SK-N-SH (cell line): ENCODE data around the gene MAPK6.
"Not testable (repeated sequence)": the region's sequence is repeated elsewhere in the genome, so short reads cannot be mapped to it uniquely, and the experiment has no call there.

ENCODE experiments used
- CHD2 ChIP-seq: fragments of 150-350 bp; IDR thresholded peaks from 2 replicates; pipeline ENCODE4 v1.6.1; 2018; ENCODE audit warnings: low read length; ENCODE audit not compliant: partially characterized antibody
- EZH2phosphoT487 ChIP-seq: fragments of 200-600 bp; sonication (generic); IDR thresholded peaks from 2 replicates; pipeline ENCODE4 v1.6.1; 2017; ENCODE audit warnings: low read depth, mixed run types, mild to moderate bottlenecking, antibody characterized with exemption, moderate library complexity, borderline replicate concordance
- JUND ChIP-seq: IDR thresholded peaks from 2 replicates; pipeline ENCODE4 v1.4.0; 2012
- RAD21 ChIP-seq: IDR thresholded peaks from 2 replicates; pipeline ENCODE4 v1.6.1; 2012; ENCODE audit warnings: mild to moderate bottlenecking, low read length
- RCOR1 ChIP-seq: fragments of 150-350 bp; IDR thresholded peaks from 2 replicates; pipeline ENCODE4 v1.6.1; 2017; ENCODE audit warnings: antibody characterized with exemption, low read length
- SIN3A ChIP-seq: IDR thresholded peaks from 2 replicates; pipeline ENCODE4 v1.6.1; 2012; ENCODE audit warnings: low read depth, mild to moderate bottlenecking, low read length, moderate library complexity, borderline replicate concordance
- TF ChIP-seq, protein P1 (sequence below): fragments of 150-350 bp; IDR thresholded peaks from 2 replicates; pipeline ENCODE4 v1.6.1; 2017; ENCODE audit warnings: antibody characterized with exemption, low read length, low read depth, borderline replicate concordance
- TF ChIP-seq, protein P2 (sequence below): fragments of 200-600 bp; sonication (generic); IDR thresholded peaks from 2 replicates; pipeline ENCODE4 v1.6.1; 2017; ENCODE audit warnings: antibody characterized with exemption, mild to moderate bottlenecking, moderate library complexity
- TF ChIP-seq, protein P3 (sequence below): IDR thresholded peaks from 2 replicates; pipeline ENCODE4 v1.6.1; 2012; ENCODE audit warnings: mild to moderate bottlenecking, low read depth, low read length, moderate library complexity
- TF ChIP-seq, protein P4 (sequence below): IDR thresholded peaks from 2 replicates; pipeline ENCODE4 v1.4.0; 2012; ENCODE audit warnings: low read depth, borderline replicate concordance
- TF ChIP-seq, protein P5 (sequence below): IDR thresholded peaks from 2 replicates; pipeline ENCODE4 v1.4.0; 2012; ENCODE audit warnings: low read depth, borderline replicate concordance

DNA sequence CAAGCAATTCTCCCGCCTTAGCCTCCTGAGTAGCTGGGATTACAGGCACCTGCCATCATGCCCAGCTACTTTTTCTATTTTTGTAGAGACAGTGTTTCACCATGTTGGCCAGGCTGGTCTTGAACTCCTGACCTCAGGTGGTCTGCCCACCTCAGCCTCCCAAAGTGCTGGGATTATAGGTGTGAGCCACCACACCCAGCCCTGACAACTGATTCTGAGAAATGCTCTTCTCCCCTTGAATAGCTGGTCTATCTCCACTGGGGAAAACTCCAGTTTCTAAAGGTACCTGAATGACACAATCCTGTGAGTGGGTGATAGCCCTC is 64.0 kb downstream of the MAPK6 start:
- TF ChIP-seq, protein P1, sequence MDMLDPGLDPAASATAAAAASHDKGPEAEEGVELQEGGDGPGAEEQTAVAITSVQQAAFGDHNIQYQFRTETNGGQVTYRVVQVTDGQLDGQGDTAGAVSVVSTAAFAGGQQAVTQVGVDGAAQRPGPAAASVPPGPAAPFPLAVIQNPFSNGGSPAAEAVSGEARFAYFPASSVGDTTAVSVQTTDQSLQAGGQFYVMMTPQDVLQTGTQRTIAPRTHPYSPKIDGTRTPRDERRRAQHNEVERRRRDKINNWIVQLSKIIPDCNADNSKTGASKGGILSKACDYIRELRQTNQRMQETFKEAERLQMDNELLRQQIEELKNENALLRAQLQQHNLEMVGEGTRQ: not testable (repeated sequence)
- not testable (repeated sequence) for TF ChIP-seq CHD2, JUND, RAD21, EZH2phosphoT487, SIN3A, RCOR1
- TF ChIP-seq, protein P2, sequence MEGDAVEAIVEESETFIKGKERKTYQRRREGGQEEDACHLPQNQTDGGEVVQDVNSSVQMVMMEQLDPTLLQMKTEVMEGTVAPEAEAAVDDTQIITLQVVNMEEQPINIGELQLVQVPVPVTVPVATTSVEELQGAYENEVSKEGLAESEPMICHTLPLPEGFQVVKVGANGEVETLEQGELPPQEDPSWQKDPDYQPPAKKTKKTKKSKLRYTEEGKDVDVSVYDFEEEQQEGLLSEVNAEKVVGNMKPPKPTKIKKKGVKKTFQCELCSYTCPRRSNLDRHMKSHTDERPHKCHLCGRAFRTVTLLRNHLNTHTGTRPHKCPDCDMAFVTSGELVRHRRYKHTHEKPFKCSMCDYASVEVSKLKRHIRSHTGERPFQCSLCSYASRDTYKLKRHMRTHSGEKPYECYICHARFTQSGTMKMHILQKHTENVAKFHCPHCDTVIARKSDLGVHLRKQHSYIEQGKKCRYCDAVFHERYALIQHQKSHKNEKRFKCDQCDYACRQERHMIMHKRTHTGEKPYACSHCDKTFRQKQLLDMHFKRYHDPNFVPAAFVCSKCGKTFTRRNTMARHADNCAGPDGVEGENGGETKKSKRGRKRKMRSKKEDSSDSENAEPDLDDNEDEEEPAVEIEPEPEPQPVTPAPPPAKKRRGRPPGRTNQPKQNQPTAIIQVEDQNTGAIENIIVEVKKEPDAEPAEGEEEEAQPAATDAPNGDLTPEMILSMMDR: not testable (repeated sequence)
- TF ChIP-seq, protein P3, sequence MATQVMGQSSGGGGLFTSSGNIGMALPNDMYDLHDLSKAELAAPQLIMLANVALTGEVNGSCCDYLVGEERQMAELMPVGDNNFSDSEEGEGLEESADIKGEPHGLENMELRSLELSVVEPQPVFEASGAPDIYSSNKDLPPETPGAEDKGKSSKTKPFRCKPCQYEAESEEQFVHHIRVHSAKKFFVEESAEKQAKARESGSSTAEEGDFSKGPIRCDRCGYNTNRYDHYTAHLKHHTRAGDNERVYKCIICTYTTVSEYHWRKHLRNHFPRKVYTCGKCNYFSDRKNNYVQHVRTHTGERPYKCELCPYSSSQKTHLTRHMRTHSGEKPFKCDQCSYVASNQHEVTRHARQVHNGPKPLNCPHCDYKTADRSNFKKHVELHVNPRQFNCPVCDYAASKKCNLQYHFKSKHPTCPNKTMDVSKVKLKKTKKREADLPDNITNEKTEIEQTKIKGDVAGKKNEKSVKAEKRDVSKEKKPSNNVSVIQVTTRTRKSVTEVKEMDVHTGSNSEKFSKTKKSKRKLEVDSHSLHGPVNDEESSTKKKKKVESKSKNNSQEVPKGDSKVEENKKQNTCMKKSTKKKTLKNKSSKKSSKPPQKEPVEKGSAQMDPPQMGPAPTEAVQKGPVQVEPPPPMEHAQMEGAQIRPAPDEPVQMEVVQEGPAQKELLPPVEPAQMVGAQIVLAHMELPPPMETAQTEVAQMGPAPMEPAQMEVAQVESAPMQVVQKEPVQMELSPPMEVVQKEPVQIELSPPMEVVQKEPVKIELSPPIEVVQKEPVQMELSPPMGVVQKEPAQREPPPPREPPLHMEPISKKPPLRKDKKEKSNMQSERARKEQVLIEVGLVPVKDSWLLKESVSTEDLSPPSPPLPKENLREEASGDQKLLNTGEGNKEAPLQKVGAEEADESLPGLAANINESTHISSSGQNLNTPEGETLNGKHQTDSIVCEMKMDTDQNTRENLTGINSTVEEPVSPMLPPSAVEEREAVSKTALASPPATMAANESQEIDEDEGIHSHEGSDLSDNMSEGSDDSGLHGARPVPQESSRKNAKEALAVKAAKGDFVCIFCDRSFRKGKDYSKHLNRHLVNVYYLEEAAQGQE: not testable (repeated sequence)
- TF ChIP-seq, protein P4, sequence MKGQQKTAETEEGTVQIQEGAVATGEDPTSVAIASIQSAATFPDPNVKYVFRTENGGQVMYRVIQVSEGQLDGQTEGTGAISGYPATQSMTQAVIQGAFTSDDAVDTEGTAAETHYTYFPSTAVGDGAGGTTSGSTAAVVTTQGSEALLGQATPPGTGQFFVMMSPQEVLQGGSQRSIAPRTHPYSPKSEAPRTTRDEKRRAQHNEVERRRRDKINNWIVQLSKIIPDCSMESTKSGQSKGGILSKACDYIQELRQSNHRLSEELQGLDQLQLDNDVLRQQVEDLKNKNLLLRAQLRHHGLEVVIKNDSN: not testable (repeated sequence)
- TF ChIP-seq, protein P5, sequence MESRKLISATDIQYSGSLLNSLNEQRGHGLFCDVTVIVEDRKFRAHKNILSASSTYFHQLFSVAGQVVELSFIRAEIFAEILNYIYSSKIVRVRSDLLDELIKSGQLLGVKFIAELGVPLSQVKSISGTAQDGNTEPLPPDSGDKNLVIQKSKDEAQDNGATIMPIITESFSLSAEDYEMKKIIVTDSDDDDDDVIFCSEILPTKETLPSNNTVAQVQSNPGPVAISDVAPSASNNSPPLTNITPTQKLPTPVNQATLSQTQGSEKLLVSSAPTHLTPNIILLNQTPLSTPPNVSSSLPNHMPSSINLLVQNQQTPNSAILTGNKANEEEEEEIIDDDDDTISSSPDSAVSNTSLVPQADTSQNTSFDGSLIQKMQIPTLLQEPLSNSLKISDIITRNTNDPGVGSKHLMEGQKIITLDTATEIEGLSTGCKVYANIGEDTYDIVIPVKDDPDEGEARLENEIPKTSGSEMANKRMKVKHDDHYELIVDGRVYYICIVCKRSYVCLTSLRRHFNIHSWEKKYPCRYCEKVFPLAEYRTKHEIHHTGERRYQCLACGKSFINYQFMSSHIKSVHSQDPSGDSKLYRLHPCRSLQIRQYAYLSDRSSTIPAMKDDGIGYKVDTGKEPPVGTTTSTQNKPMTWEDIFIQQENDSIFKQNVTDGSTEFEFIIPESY: not testable (repeated sequence)
